Loucy (cell line): ENCODE data around the gene TEX35.

Source experiments
- CTCF ChIP-seq: fragments of 200-600 bp; sonication (generic); conservative IDR thresholded peaks from 2 replicates; pipeline ENCODE4 v1.5.1; 2014; ENCODE audit warnings: mild to moderate bottlenecking, antibody characterized with exemption, low read length
- EZH2phosphoT487 ChIP-seq: fragments of 200-600 bp; IDR thresholded peaks from 2 replicates; pipeline ENCODE4 v1.6.1; 2018; ENCODE audit warnings: antibody characterized with exemption, mild to moderate bottlenecking, moderate library complexity, borderline replicate concordance

DNA sequence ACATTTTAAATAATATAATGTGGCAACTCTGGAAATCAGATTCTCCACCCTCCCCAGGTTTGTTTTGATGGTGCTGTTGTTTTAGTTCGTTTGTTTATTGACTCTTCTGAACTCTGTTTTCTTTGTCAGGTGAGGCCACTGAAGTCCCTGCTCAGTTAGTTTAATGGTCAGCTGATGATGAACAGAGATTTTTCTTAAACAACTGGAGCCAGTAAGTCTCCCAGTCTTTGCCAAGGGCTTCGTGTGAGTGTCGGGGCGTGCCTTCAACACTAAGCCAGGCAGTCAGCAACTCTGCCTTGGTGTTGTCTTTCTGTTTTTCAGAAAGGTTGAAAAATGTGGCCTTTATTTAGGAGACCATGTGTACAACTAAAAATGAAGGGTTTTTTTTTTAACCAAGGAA, 58.9 kb downstream of the TEX35 start:
- no peak for TF ChIP-seq CTCF
- TF ChIP-seq EZH2phosphoT487, result no peak
